AML-193 (cell line): ENCODE results near the gene SLC23A3.
A peak's percentile ranks its signal among the peaks of the same experiment; 100 is the strongest.
"Not testable (repeated sequence)": the region's sequence is repeated elsewhere in the genome, so short reads cannot be mapped to it uniquely, and the experiment has no call there.

Source experiments
- DNase-seq, 2 experiments: peaks; one replicate each; lab custom pipeline; 2025; lab: John Stamatoyannopoulos, UW

Gene SLC23A3

GRCh38 chr2:219205165-219205538 is 35.3 kb upstream of the SLC23A3 start:
- no peak for DNase-seq

GRCh38 chr2:219204425-219205164 is 34.8 kb upstream of the SLC23A3 start:
- no peak for DNase-seq

- not testable (repeated sequence) for DNase-seq
These were observed 31.5 kb upstream of the SLC23A3 start for GRCh38 chr2:219201331-219201730.

GRCh38 chr2:219200502-219201326 is 30.9 kb upstream of the SLC23A3 start:
- not testable (repeated sequence) for DNase-seq

- no peak for DNase-seq
These were observed 29.8 kb upstream of the SLC23A3 start for GRCh38 chr2:219199470-219200211.

- no peak for DNase-seq
These were observed 29.1 kb upstream of the SLC23A3 start for GRCh38 chr2:219198974-219199373.

GRCh38 chr2:219197388-219197787 is 27.6 kb upstream of the SLC23A3 start:
- DNase-seq, result no peak

- no peak for DNase-seq
These were observed 17.1 kb upstream of the SLC23A3 start for GRCh38 chr2:219186754-219187456.

- no peak for DNase-seq
These were observed 14.3 kb upstream of the SLC23A3 start for GRCh38 chr2:219184121-219184520.

GRCh38 chr2:219183151-219183772 is 13.4 kb upstream of the SLC23A3 start:
- no peak for DNase-seq

GRCh38 chr2:219182331-219183150 is 12.7 kb upstream of the SLC23A3 start:
- DNase-seq, result no peak

- no peak for DNase-seq
These were observed 11.7 kb upstream of the SLC23A3 start for GRCh38 chr2:219181531-219181930.

- DNase-seq, result no peak
These were observed 11.1 kb upstream of the SLC23A3 start for GRCh38 chr2:219180961-219181360.

GRCh38 chr2:219179601-219180465 is 10.0 kb upstream of the SLC23A3 start:
- DNase-seq, result no peak

GRCh38 chr2:219178377-219179175 is 8.7 kb upstream of the SLC23A3 start:
- DNase-seq, result peak in 1 of 2 experiments; percentile 39

GRCh38 chr2:219177552-219178376 is 7.9 kb upstream of the SLC23A3 start, which contains the start of gene RETREG2:
RETREG2 (plus strand) TSS chr2:219178275; CDS start chr2:219178353, 78 bp downstream.
- peak; percentile 81 for DNase-seq

- peak; percentile 67 to 82 for DNase-seq
These were observed 7.2 kb upstream of the SLC23A3 start, which contains the start of gene CNPPD1 for GRCh38 chr2:219176818-219177551. CNPPD1 (minus strand) TSS chr2:219176925; CDS start chr2:219176828, 97 bp downstream.
